Femur (tissue), 1 donor: ENCODE measurements around the gene MED25.

ENCODE experiments used
- DNase-seq: peaks from one replicate; pipeline ENCODE4 v3.0.0-alpha.2; 2017

The MED25 gene

DNA sequence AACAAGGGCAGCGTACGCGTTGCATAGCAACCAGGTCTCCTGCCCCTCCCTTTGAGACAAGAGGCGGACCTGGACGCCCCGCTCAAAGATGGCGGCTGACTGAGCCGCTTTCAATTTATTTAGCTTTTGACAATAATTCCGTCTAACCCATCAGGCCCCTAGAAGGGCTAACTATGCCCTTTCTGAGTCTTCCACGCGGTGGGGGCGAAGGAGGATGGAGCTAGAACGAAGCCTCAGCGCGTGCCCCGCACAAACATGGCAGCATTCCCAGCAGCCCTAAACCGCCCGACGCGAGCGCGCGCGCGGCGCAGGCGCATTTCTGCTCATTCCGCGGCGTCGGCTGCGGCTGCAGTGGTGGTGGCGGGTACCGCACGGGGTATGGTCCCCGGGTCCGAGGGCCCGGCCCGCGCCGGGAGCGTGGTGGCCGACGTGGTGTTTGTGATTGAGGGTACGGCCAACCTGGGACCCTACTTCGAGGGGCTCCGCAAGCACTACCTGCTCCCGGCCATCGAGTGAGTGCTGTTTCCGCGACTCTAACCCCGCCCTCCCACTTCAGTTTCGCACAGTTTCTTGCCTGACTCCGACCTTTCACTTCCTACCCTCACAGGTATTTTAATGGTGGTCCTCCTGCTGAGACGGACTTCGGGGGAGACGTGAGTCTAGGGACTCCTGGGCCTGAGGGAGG lies at the start of gene MED25:
Gene MED25, plus strand, starts transcription at position 326 of the 685 bp plus-strand sequence. Its CDS starts 53 bp downstream, at position 379.
- DNase-seq: peak; percentile 93

GRCh38 chr19:49770529-49770928 lies 47.6 kb upstream of the MED25 start:
- DNase-seq: no peak

DNA sequence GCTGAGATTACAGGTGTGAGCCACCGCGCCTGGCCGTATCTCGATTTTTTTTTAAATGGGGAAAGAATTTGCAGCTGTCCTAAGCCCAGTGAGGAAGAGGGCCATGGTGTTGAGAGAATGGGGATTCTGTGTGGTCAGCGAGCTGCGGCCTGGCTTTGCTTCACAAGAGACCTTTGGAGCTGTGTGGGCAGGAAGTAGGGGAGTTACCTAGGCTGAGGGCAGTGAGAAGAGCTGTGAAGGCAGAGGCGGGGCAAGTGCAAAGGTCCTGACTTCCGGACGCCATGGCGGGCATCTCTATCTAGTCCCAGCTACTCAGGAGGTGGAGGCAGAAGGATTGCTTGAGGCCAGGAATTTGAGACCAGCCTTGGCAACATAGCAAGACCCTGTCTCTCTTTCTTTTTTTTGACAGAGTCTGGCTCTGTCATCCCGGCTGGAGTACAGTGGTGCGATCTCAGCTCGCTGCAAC lies 46.4 kb upstream of the MED25 start:
- no peak for DNase-seq

GRCh38 chr19:49772850-49773432 lies 45.1 kb upstream of the MED25 start:
- no peak for DNase-seq

- no peak for DNase-seq
Measured at GRCh38 chr19:49773663-49774350, 44.3 kb upstream of the MED25 start.

- no peak for DNase-seq
Measured at GRCh38 chr19:49774969-49775368, 43.1 kb upstream of the MED25 start.

- DNase-seq: no peak
Measured at GRCh38 chr19:49775742-49776370, 42.2 kb upstream of the MED25 start.

- DNase-seq: peak; percentile 9
Measured at GRCh38 chr19:49776371-49776764, 41.7 kb upstream of the MED25 start.

DNA sequence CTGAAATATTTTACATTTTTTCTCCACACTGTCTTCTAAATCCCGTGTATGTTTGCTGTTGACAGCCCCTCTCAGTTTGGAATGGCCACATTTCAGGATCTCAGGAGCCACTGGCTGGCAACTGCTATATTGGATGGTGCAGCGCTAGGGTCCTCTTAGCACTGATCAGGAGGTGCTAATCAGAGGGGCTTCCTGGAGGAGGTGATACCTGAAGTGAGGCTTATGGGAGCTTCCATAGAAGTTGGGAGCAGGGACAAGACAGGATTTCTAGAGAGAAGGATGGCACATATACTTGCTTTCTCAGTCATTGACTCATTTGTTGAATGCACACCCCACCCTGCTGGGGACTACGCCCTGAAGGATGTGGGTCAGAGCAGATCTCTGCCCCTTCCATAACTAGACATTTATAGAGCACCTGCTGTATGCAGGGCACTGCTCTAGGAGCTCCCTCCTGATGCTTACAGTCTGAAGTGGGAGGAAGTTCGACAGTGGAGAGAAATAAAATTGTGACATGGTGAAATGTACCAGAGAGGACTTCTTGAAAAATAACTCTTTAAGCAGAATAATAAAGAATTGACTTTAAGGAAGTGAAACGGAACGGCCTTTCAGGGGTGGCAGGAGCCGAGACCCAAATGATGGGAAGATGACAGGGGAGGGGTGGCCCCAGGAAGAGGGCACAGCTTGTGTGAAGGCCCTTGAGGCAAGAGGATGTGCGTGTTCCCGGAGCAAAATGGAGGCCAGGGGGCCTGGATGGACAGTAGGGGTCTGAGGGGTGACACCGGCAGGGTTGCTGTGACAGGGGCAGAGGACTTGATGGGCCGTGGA lies 38.1 kb upstream of the MED25 start:
- no peak for DNase-seq

DNA sequence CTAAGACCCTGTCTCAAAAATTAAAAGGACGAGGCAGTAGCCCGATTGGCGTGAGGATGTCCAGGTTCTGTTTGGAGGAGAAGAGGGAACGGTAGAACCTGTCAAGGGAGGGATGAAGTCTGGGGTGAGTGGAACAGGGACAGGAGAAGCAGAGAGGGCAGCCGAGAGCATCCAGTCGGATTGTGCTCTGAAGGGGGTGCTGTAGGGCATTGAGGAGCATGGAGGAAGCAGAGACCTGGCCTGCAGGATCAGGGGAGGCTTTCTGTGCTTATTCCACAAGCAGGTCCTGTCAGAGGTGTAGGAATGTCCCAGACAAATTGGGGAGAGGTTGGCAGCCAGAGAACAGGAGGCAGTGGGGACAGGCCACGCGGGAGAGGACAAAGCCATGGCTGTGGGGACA lies 37.2 kb upstream of the MED25 start:
- no peak for DNase-seq

GRCh38 chr19:49781394-49781793 lies 36.7 kb upstream of the MED25 start:
- DNase-seq: no peak

- DNase-seq: no peak
Measured at GRCh38 chr19:49782515-49782914, 35.6 kb upstream of the MED25 start.

DNA sequence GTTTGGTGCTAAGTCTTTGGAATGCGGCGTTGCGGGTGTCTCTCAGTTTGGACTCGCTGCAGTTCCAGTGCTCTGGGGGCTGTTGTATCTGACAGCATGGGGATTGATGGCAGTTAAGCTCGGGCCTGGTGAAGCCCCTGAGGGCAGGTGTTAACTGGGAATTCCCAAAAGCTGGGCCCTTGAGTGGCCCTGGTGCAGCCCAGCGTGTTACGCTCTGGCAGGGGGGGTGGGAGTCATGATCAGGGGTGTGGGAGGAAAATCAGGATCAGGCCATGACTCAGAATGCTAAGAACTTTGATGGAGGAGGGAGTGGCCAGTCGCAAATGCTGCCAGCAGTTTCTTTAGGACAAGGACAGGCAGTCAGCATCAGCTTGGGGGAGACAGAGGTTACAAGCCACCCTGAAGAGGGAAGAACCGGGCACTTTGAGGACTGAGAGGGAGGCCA lies 31.7 kb upstream of the MED25 start:
- DNase-seq: no peak

DNA sequence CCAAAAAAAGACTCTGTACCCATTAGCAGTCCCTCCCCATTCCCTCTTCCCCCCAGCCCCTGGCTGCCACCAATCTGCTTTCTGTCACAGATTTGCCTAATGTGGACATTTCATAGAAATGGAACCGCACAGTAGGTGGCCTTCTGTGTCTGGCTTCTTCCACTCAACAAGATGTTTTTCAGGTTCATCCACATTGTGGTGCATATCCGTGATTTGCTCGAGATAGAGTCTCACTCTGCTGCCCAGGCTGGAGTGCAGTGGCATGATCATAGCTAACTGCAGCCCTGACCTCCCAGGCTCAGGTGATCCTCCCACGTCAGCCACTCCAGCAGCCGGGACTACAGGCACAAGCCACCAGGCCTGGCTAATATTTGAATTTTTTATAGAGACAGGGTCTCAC lies 30.3 kb upstream of the MED25 start:
- DNase-seq: no peak

GRCh38 chr19:49788857-49789256 lies 29.2 kb upstream of the MED25 start:
- no peak for DNase-seq

- DNase-seq: no peak
Measured at GRCh38 chr19:49790866-49791265, 27.2 kb upstream of the MED25 start.

GRCh38 chr19:49791776-49792445 lies 26.2 kb upstream of the MED25 start:
- no peak for DNase-seq

DNA sequence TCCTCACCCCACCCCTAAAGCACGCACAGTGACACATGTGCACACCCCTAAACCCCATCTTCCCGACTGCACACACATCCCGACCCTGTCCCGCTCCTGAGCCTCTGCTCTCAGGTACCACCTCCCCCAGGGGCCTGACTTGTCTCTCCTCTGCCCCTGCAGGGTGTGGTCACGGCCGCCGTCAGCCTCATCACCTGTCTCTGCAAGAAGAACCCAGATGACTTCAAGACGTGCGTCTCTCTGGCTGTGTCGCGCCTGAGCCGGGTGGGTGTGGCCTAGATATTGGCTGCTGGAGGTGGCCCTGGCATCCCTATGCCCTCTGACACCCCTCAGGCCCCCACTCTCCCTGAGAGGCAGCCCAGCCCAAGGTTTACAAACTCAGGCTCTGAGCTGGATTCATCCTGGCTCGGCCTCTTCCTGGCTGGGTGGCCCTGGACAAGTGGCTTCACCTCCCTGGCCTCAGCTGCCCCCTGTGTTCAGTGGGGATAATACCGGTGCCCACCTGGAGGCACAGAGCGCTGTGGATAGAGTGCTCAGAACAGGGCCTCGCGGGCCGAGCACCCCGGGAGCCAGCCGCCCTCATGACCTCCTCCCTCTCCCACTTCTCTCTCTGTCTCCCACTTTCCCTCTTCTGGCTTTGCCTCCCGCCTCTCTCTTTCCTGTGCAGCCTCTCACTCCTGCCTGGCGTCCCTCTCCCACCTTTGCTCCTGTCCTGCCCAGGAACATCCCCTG lies 25.1 kb upstream of the MED25 start:
- DNase-seq: no peak

- DNase-seq: no peak
Measured at GRCh38 chr19:49793561-49793840, 24.6 kb upstream of the MED25 start.

- DNase-seq: no peak
Measured at GRCh38 chr19:49795615-49796014, 22.5 kb upstream of the MED25 start.

DNA sequence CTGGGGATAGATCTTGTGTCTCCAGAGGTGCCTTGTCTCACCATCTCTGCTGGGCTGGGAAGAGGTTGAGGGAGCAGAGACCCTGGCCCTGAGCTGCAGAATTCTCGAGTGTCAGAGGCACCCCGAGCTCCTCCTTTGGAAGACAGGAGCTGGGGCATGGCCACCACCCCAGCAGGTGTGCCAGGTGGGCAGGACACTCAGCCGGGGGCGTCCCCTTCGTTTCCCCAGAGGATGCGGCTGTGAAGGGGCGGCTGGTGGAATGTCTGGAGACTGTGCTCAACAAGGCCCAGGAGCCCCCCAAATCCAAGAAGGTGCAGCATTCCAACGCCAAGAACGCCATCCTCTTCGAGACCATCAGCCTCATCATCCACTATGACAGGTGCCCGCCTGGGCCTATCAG lies 19.5 kb upstream of the MED25 start:
- DNase-seq: no peak
